ENCODE data around the gene HSBP1L1. TPM values are rescaled to one million over a fixed set of nuclear protein-coding genes. Genes with fewer than 3 reads are reported as not detected.

The HSBP1L1 gene
- total and polyA plus RNA-seq, 4 donors = 12.2 to 61.0 (median 26.4) TPM

DNA sequence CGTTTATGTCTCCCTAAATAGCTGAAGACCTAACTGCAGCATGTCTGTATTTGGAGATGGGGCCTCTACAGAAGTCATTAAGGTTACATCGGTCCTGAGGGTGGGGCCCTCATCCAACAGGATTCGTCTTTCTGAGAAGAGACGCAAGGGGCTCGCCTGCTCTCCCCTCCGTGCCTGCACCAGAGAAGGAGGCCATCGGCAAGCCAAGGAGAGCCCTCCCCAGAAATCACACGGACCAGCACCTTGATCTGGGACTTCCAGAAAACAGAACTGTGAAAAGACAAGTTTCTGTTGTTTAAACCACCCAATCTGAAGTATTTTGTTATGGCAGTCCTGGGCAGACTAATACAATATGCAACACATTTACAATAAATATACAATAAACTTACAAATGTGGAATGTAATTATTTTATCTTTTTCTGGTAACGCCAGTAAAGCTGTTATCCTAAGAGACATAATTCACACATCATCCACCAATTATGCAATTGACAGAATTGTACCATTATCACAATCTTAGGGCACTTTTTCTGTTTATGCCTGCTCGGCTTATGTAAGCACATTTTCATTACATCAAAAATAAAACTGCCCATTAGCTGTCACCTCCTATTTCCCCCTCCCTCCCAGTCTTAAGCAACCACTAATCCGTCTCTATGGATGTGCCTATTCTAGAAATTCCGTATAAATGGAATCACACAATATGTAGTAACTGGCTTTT is 6.1 kb downstream of the HSBP1L1 start (continued):
- TF ChIP-seq YY1 (IDR thresholded peaks at IDR 0.05) = no peak
- TF ChIP-seq, protein P1, sequence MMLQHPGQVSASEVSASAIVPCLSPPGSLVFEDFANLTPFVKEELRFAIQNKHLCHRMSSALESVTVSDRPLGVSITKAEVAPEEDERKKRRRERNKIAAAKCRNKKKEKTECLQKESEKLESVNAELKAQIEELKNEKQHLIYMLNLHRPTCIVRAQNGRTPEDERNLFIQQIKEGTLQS (IDR thresholded peaks at IDR 0.05) = no peak

DNA sequence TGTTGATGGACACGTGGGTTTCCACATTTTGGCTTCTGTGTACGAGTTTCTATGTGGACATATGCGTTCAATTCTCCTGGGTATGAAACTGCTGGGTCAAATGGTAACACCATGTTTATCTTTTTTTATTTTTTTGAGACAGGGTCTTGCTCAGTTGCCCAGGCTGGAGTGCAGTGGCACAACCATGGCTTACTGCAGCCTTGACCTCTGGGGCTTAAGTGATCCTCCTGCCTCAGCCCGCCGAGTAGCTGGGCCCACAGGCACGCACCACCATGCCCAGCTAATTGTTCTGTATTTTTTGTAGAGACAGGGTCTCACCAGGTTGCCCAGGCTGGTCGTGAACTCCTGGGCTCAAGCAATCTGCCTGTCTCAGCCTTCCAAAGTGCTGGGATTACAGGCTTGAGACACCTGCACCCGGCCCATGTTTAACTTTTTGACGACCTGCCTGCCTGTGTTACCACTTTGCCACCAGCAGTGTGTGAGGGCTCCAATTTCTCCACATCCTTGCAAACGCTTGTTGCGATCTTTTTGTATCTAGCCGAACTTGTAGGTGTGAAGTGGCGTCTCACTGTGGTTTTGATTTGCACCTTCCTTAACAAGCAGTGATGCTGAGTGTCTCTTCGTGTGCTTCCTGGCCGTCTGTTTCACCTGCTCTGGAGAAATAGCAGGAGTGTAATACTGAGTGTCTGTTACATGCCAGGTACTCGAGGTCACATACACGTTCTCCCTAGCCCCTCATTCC is 6.9 kb downstream of the HSBP1L1 start:
- Histone ChIP-seq H3K4me1 (ENCODE audit: control insufficient read depth in 4 of 4, insufficient read depth in 4 of 4, low read length in 3 of 4) (peaks cover 1 to 9% (median 6%) of the 10 kb centered on the region in 4 donors), H3K36me3 (ENCODE audit: control insufficient read depth in 4 of 4, insufficient read depth in 3 of 4, low read depth in 1 of 4, low read length in 3 of 4) (peaks cover 8 to 44% (median 24%) of the 10 kb centered on the region in 4 donors), H3K27me3 (ENCODE audit: control insufficient read depth in 4 of 4, insufficient read depth in 4 of 4, low read length in 3 of 4) (no peaks in the 10 kb centered on the region), H3K9ac (ENCODE audit: low read depth in 1 of 2, low read length in 2 of 2) (no peak overlapping the region), H3K27ac (ENCODE audit: low read depth in 1 of 2, low read length in 2 of 2) (no peak overlapping the region), H3K4me3 (ENCODE audit: low read depth in 1 of 3, low read length in 3 of 3) (no peak overlapping the region), H3K9me3 (ENCODE audit: control insufficient read depth in 4 of 4, low read length in 3 of 4) (no peaks in the 10 kb centered on the region)
- no peak for DNase-seq (ENCODE audit: low spot score)
- WGBS = 88% methylated on average over 17 of the region's 17 CpGs
- TF ChIP-seq RXRA (IDR thresholded peaks at IDR 0.05) = no peak
- no peak for TF ChIP-seq HNF4G (IDR thresholded peaks at IDR 0.05)
- TF ChIP-seq, protein P2, sequence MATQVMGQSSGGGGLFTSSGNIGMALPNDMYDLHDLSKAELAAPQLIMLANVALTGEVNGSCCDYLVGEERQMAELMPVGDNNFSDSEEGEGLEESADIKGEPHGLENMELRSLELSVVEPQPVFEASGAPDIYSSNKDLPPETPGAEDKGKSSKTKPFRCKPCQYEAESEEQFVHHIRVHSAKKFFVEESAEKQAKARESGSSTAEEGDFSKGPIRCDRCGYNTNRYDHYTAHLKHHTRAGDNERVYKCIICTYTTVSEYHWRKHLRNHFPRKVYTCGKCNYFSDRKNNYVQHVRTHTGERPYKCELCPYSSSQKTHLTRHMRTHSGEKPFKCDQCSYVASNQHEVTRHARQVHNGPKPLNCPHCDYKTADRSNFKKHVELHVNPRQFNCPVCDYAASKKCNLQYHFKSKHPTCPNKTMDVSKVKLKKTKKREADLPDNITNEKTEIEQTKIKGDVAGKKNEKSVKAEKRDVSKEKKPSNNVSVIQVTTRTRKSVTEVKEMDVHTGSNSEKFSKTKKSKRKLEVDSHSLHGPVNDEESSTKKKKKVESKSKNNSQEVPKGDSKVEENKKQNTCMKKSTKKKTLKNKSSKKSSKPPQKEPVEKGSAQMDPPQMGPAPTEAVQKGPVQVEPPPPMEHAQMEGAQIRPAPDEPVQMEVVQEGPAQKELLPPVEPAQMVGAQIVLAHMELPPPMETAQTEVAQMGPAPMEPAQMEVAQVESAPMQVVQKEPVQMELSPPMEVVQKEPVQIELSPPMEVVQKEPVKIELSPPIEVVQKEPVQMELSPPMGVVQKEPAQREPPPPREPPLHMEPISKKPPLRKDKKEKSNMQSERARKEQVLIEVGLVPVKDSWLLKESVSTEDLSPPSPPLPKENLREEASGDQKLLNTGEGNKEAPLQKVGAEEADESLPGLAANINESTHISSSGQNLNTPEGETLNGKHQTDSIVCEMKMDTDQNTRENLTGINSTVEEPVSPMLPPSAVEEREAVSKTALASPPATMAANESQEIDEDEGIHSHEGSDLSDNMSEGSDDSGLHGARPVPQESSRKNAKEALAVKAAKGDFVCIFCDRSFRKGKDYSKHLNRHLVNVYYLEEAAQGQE (IDR thresholded peaks at IDR 0.05) = no peak
- no peak for TF ChIP-seq FOXA2 (IDR thresholded peaks at IDR 0.05)
- TF ChIP-seq GABPA (IDR thresholded peaks at IDR 0.05 in 1 of 2, conservative IDR thresholded peaks at IDR 0.05 in 1 of 2) = no peak
- no peak for TF ChIP-seq SP1 (IDR thresholded peaks at IDR 0.05)
- TF ChIP-seq TAF1 (conservative IDR thresholded peaks at IDR 0.05) = no peak
- TF ChIP-seq EGR1 (IDR thresholded peaks at IDR 0.05; ENCODE audit: low read depth in 2 of 2) = no peak
- no peak for TF ChIP-seq JUND (IDR thresholded peaks at IDR 0.05)
- no peak for TF ChIP-seq NR2F2 (IDR thresholded peaks at IDR 0.05)
- TF ChIP-seq, protein P1 (IDR thresholded peaks at IDR 0.05) = no peak
- TF ChIP-seq, protein P3, sequence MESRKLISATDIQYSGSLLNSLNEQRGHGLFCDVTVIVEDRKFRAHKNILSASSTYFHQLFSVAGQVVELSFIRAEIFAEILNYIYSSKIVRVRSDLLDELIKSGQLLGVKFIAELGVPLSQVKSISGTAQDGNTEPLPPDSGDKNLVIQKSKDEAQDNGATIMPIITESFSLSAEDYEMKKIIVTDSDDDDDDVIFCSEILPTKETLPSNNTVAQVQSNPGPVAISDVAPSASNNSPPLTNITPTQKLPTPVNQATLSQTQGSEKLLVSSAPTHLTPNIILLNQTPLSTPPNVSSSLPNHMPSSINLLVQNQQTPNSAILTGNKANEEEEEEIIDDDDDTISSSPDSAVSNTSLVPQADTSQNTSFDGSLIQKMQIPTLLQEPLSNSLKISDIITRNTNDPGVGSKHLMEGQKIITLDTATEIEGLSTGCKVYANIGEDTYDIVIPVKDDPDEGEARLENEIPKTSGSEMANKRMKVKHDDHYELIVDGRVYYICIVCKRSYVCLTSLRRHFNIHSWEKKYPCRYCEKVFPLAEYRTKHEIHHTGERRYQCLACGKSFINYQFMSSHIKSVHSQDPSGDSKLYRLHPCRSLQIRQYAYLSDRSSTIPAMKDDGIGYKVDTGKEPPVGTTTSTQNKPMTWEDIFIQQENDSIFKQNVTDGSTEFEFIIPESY (IDR thresholded peaks at IDR 0.05) = no peak
- TF ChIP-seq, protein P4, sequence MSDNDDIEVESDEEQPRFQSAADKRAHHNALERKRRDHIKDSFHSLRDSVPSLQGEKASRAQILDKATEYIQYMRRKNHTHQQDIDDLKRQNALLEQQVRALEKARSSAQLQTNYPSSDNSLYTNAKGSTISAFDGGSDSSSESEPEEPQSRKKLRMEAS (IDR thresholded peaks at IDR 0.05) = no peak
- no peak for TF ChIP-seq HNF4A (conservative IDR thresholded peaks at IDR 0.05)
- TF ChIP-seq, protein P5, sequence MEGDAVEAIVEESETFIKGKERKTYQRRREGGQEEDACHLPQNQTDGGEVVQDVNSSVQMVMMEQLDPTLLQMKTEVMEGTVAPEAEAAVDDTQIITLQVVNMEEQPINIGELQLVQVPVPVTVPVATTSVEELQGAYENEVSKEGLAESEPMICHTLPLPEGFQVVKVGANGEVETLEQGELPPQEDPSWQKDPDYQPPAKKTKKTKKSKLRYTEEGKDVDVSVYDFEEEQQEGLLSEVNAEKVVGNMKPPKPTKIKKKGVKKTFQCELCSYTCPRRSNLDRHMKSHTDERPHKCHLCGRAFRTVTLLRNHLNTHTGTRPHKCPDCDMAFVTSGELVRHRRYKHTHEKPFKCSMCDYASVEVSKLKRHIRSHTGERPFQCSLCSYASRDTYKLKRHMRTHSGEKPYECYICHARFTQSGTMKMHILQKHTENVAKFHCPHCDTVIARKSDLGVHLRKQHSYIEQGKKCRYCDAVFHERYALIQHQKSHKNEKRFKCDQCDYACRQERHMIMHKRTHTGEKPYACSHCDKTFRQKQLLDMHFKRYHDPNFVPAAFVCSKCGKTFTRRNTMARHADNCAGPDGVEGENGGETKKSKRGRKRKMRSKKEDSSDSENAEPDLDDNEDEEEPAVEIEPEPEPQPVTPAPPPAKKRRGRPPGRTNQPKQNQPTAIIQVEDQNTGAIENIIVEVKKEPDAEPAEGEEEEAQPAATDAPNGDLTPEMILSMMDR (IDR thresholded peaks at IDR 0.05; ENCODE audit: low read depth, low read length, missing input control) = no peak
